Testis (tissue), 3 donors: ENCODE results near the gene CD48. TPM values are rescaled to one million over a fixed set of nuclear protein-coding genes. Genes with fewer than 3 reads are reported as not detected.
"Not testable (repeated sequence)": the region's sequence is repeated elsewhere in the genome, so short reads cannot be mapped to it uniquely, and the experiment has no call there.

Experiments
- DNase-seq: peaks from one replicate; pipeline ENCODE4 v3.0.0-alpha.2; 2019
- H3K27ac ChIP-seq, 2 donors: fragments of 200-600 bp; sonication (generic); one replicate each; pipeline ENCODE4 v1.5.1; 2019
- H3K27me3 ChIP-seq: fragments of 200-600 bp; sonication (generic); one replicate; pipeline ENCODE4 v1.5.1; 2019
- H3K36me3 ChIP-seq: fragments of 200-600 bp; sonication (generic); one replicate; pipeline ENCODE4 v1.5.1; 2017; ENCODE audit warnings: low read depth; ENCODE audit errors: missing control alignments
- H3K4me1 ChIP-seq: fragments of 200-600 bp; sonication (generic); one replicate; pipeline ENCODE4 v1.5.1; 2019
- H3K4me3 ChIP-seq, 2 donors: fragments of 200-600 bp; sonication (generic); one replicate each; pipeline ENCODE4 v1.5.1; 2017 to 2019
- H3K9me3 ChIP-seq: fragments of 200-600 bp; sonication (generic); one replicate; pipeline ENCODE4 v1.5.1; 2017
- CTCF ChIP-seq, 3 experiments: fragments of 450-650 bp in 2 of 3; fragments of 200-600 bp in 1 of 3; sonication (generic) in 1 of 3; IDR thresholded peaks; one replicate each; pipeline ENCODE4 v1.5.1; 2016 to 2019; ENCODE audit warnings: antibody characterized with exemption in 3 of 3, mild to moderate bottlenecking in 2 of 3, moderate library complexity in 1 of 3
- POLR2A ChIP-seq: fragments of 450-650 bp; IDR thresholded peaks from one replicate; pipeline ENCODE4 v1.6.1; 2017; ENCODE audit warnings: antibody characterized with exemption, mild to moderate bottlenecking, moderate library complexity
- WGBS, 2 donors: methylation state at CpG; one replicate each; pipeline ENCODE4 v1.1.5; 2018; 5-methylcytosine and 5-hydroxymethylcytosine counted together
- intact Hi-C: fragments of 100-400 bp; cut with DNase I; formaldehyde crosslinking; loops from one replicate; pipeline ENCODE4 v1.15.1; 2023; ENCODE audit warnings: low total_unique reads
- polyA plus RNA-seq: library from polyadenylated mRNA; stranded (reverse); fragments of 350-450 nt; fragmentation: Illumina TruSeq; extraction: RNeasy Lipid Tissue Mini Kit (QIAGEN cat#74804); gene quantifications from one replicate; pipeline ENCODE4 v1.2.3, GENCODE V29; 2014; ENCODE audit warnings: low read depth, low replicate concordance; ENCODE audit not compliant: insufficient read depth
- total RNA-seq, 2 donors: library from RNA; depleted of rRNA; stranded (reverse); fragments of >200 nt; gene quantifications; one replicate each; pipeline ENCODE4 v1.2.3, GENCODE V29; 2016

The CD48 gene
- total and polyA plus RNA-seq, 3 donors from 2014 or later, result 0.63 to 6.1 (median 1.4) TPM

DNA sequence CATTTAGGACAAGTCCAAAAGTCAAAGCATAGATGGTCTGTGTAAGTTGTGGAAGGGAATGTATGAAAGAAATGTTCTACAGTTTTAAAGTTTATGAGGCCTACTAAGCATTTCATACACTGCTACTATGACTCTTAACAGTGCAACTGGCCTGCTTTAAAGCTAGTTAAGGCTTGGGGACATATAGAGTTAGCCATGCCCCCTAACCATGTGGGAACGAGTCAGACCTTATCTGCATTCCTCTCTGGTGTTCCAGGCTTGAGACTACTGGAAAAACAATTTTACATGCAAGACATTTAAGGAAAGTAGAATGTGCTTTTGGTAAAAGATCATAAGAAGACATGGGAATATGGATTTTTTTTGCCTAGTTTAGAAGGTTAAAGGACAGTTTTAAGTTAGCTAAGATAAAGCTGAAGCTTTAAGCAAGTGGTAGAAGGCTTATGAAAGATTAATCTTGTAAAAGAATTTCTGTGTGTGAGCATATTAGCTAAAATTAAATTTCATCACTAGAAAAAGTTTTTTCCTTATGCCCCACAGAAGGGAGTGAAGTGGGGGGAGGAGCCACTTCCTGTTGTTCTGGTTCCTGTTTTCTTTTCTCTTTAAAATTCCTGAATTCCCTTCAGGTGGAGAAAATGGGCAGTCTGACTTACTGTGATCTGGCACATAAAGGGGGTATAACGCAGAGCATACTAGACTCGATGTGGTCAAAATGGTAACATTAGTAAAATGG is 8.9 kb upstream of the CD48 start:
- Histone ChIP-seq H3K9me3 (no peaks in the 10 kb centered on the region), H3K4me1 (no peaks in the 10 kb centered on the region), H3K36me3 (no peaks in the 10 kb centered on the region), H3K4me3 (no peak overlapping the region), H3K27me3 (no peaks in the 10 kb centered on the region), H3K27ac (no peak overlapping the region)
- no peak for DNase-seq
- intact Hi-C loops, result no loop called here
- WGBS, 2 donors, result 78% methylated on average over 3 of the region's 3 CpGs
- TF ChIP-seq POLR2A, result no peak

- DNase-seq, result no peak
- no peaks in the 10 kb centered on the region for H3K4me1 ChIP-seq
- intact Hi-C loops, result no loop called here
- 67 to 76% methylated on average over 4 of the region's 4 CpGs for WGBS, 2 donors
- H3K27ac ChIP-seq, result no peak overlapping the region
- no peaks in the 10 kb centered on the region for H3K36me3 ChIP-seq
- H3K27me3 ChIP-seq, result no peaks in the 10 kb centered on the region
- no peaks in the 10 kb centered on the region for H3K9me3 ChIP-seq
- TF ChIP-seq POLR2A, result no peak
- TF ChIP-seq CTCF (IDR thresholded peaks at IDR 0.05), result no peak
- no peak overlapping the region for H3K4me3 ChIP-seq
Observed at GRCh38 chr1:160718210-160718609, 6.6 kb upstream of the CD48 start.

DNA sequence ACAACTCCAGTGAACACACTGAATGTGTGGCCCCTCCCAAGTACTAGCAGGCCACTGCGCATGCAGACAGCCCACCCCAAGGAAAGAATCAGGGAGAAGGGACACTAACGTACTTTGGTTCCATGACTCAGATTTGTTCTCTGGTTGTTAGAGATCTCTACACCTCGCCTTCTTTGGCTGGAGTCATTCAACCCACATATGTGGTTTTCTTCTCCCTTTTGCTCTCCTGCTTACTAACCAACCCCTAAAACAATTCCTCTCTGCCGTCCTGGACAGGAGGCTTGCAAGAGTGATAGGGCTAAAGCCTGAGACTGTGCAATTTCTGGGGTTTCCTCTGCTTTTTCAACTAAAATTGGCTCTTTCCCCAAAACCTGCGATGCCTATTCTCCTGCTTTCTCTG is 5.7 kb upstream of the CD48 start:
- intact Hi-C loops, result no loop called here

DNA sequence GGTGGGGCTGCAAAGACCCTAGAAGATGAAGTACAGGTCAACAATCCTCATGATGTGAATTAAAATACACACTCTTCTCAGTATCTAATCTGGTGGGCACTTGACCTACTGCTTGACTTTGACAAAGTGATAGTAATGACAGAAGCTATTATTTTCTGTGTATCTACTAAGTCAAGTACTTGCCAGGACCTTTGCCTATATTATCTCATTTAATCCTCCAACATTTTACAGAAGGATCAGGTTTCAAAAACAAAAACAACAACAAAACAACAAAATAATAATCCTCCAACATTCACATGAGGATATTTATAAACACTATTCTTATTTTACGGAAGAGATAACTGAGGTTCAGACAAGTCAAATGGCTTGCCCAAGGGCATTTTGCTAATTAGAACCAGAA is 4.4 kb upstream of the CD48 start:
- H3K4me3 ChIP-seq, result no peak overlapping the region
- WGBS, 2 donors, result 83 to 88% methylated on average over 1 of the region's 1 CpG
- H3K4me1 ChIP-seq, result no peaks in the 10 kb centered on the region
- H3K27ac ChIP-seq, result no peak overlapping the region
- intact Hi-C loops, result no loop called here
- H3K9me3 ChIP-seq, result no peaks in the 10 kb centered on the region
- TF ChIP-seq CTCF (IDR thresholded peaks at IDR 0.05) (no peak), POLR2A (no peak)
- no peaks in the 10 kb centered on the region for H3K36me3 ChIP-seq
- H3K27me3 ChIP-seq, result no peaks in the 10 kb centered on the region
- DNase-seq, result no peak

More for the DNA sequence above, 5.7 kb upstream of the CD48 start:
- Histone ChIP-seq H3K36me3 (no peaks in the 10 kb centered on the region), H3K27me3 (no peaks in the 10 kb centered on the region), H3K4me3 (no peak overlapping the region), H3K27ac (no peak overlapping the region), H3K9me3 (no peaks in the 10 kb centered on the region), H3K4me1 (no peaks in the 10 kb centered on the region)
- TF ChIP-seq POLR2A, result no peak
- TF ChIP-seq CTCF (IDR thresholded peaks at IDR 0.05), result no peak
- WGBS, 2 donors, result 82 to 87% methylated on average over 5 of the region's 5 CpGs
- no peak for DNase-seq

- H3K36me3 ChIP-seq, H3K27ac ChIP-seq, H3K4me3 ChIP-seq, DNase-seq, intact Hi-C loops, H3K27me3 ChIP-seq, H3K9me3 ChIP-seq, H3K4me1 ChIP-seq: not testable (repeated sequence)
- WGBS, 2 donors, result 29 to 61% methylated on average over 1 to 5 of the region's 5 CpGs
Observed at GRCh38 chr1:160714034-160714648, 2.5 kb upstream of the CD48 start.

- TF ChIP-seq CTCF (IDR thresholded peaks at IDR 0.05) (no peak), POLR2A (no peak)
- no peaks in the 10 kb centered on the region for H3K4me1 ChIP-seq
- H3K9me3 ChIP-seq, result no peaks in the 10 kb centered on the region
- WGBS, 2 donors, result 37 to 52% methylated on average over 1 of the region's 1 CpG
- no peak overlapping the region for H3K4me3 ChIP-seq
- H3K27ac ChIP-seq, result no peak overlapping the region
- H3K27me3 ChIP-seq, result no peaks in the 10 kb centered on the region
- no peak for DNase-seq
- intact Hi-C loops, result no loop called here
- H3K36me3 ChIP-seq, result no peaks in the 10 kb centered on the region
Observed at GRCh38 chr1:160713161-160713560, 1.5 kb upstream of the CD48 start.

GRCh38 chr1:160712525-160713080 is 981 bp upstream of the CD48 start:
- H3K27ac ChIP-seq, H3K4me3 ChIP-seq, DNase-seq, H3K36me3 ChIP-seq, H3K9me3 ChIP-seq, H3K4me1 ChIP-seq, intact Hi-C loops, H3K27me3 ChIP-seq: not testable (repeated sequence)
- WGBS, 2 donors, result 73 to 84% methylated on average over 5 of the region's 5 CpGs
